GM15510 (cell line): ENCODE results near the gene GABRG3.

Experiments used
- POLR2A ChIP-seq: IDR thresholded peaks from 3 replicates; pipeline ENCODE4 v1.6.1; 2011; ENCODE audit warnings: borderline replicate concordance; ENCODE audit not compliant: insufficient read length; ENCODE audit errors: extremely low read depth

GABRG3 gene

GRCh38 chr15:27495963-27496459 is 525.0 kb downstream of the GABRG3 start:
- TF ChIP-seq POLR2A: no peak

- no peak for TF ChIP-seq POLR2A
Measured at GRCh38 chr15:27498700-27499099, 527.7 kb downstream of the GABRG3 start.

DNA sequence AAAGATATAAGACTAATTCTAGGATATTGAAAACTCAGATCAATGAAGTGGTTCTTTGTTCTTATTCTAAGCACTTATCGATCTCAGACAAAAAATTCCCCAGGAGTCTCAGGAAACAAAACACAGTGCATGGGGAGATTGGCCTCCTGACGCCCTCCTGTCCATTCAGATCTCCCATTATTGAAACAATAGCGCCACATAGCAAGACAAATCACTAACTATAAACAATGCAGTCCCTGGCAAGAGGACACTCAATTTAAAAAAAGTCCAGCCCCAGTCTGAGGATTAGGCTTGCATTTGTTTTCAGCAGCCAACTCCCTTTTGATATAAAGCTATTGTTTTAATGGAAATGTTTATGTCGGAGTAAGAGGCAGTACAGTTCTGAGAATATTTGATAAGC is 528.2 kb downstream of the GABRG3 start:
- no peak for TF ChIP-seq POLR2A

DNA sequence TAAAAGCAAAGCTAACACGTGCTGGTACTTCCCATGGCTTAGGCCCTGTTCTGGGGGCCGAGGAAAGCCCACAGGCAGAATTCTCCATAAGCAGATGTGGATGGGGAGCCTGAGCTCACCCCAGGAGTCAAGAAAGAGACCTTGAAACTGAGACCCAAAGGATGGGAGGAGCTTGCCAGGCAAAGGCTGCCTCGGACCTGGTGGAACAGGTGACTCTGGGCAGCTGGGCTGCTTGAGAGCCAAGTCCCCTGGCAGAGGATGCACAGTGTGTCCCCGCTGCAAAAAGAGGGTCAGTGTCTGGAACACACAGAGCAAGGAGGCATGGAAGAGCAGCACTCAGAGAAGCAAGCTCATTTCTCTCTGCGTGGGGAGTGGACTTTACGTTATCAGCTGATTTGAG is 528.7 kb downstream of the GABRG3 start:
- TF ChIP-seq POLR2A: no peak

GRCh38 chr15:27500206-27500605 is 529.2 kb downstream of the GABRG3 start:
- TF ChIP-seq POLR2A: no peak

- no peak for TF ChIP-seq POLR2A
Measured at GRCh38 chr15:27506752-27507151, 535.8 kb downstream of the GABRG3 start.

DNA sequence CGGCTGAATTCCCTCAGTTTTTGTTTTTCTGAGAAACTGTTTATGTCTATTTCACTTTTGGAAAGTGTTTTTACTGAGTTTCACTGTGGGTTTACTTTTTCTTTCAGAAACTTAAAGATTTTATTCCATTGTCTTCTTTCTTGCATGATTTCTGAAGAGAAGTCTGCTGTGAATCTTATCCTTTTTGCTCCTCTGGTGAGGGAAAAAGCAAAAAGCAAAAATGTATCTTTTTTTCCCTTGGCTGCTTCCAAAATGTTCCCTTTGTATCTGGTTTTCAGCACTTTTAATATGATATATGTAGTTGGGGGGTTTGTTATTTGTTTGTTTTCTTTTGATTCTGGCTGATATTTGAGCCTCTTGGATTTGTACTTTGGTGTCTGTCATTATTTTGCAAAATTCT is 538.0 kb downstream of the GABRG3 start:
- no peak for TF ChIP-seq POLR2A

DNA sequence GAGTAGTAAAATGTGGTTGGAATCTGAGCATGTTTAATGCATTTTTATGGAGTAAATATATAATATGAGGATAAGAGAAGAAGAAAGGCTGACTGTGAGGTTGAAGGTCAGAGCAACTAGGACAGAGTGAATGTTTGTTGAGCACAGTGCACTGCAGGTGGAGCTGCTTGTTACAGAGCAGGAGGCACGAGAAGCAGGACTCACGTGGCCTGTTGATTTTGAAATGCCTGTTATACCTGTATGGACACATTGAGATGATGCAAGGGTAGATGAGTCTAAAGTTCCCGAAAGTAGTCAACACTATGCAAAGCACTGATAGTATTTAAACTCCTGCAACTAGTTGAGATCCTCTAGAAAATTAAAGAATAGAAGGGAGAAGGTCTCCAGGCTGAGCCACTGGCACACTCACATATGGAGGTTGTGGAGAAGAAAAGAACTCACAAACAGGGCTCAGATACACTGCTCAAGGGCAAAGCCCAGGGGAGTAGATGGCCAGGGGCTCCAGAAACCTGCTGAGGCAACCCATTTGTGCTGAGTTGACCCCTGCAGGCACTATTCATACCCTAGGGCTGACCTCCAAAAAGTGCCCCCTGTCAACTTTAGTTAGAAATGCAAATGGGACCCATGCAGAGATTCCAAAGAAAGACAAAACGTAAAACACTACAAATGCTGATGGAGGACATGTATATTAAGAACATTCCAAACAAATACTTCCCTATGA is 541.5 kb downstream of the GABRG3 start:
- no peak for TF ChIP-seq POLR2A

- no peak for TF ChIP-seq POLR2A
Measured at GRCh38 chr15:27514526-27514925, 543.5 kb downstream of the GABRG3 start.

- TF ChIP-seq POLR2A: no peak
Measured at GRCh38 chr15:27527490-27528067, 556.6 kb downstream of the GABRG3 start.

DNA sequence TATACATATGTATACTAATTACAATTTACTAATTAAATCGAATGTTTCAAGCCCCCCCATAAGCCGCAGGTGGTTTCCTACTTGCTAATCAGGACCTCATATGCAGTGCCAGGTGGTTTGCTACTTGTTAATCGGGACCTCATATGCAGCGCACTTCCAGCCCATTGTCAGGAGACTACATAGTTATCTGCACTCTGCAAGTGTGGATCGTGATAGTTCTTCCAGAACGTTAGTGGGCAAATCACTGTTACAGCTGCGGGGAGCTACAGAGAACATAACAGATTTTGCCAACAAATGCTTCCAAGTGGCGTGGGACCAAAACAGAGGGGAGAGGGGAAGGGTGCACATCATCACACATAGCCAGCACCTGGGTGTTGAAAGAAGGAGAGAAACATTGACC is 558.4 kb downstream of the GABRG3 start:
- TF ChIP-seq POLR2A: no peak

GRCh38 chr15:27530994-27531393 is 560.0 kb downstream of the GABRG3 start:
- no peak for TF ChIP-seq POLR2A

DNA sequence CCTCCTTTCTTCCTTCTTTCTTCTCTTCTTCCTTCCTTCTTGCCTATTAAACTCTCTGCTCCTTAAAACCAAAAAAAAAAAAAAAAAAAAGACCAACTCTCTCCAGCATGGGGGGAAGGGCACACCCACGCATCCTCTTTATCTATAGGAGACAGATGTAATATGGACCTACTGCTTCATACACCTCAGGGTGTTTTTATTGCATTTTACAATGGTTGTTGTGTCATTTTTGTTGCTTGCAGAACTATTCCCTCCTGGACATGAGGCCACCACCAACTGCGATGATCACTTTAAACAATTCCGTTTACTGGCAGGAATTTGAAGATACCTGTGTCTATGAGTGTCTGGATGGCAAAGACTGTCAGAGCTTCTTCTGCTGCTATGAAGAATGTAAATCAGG is 561.4 kb downstream of the GABRG3 start:
- TF ChIP-seq POLR2A: no peak

DNA sequence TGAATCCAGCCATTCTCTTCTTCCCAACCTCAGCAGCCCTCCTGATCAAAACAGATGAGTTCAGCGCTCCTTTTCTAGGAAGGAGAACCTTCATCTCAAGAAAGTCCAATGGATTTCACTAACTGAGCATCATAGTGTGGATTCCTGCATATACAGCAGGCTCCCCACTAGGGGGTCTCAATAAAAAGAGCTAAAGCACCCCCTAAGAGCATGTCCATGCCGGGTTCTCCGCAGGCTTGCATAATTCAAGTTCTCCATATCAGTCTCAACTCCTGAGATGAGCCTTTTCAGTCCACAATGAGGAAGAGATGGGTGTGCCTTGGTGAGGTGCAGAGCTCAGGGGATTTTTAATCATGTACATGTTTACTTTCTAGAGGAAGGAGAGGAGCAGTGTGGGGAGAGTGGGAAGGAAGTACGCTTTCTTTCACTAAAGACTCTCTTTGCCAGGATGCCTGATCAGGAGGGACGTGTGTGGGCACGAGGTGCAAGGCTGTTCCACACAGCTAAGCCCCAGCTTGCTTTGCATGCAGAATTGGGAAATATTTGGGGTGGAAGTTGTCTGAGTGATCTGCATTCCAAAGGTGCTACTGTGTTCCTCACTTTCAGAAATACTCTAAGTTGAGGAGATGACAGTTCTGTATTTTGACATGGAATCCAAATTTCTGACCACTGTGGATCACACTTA is 564.6 kb downstream of the GABRG3 start:
- no peak for TF ChIP-seq POLR2A

GRCh38 chr15:27538325-27538724 is 567.3 kb downstream of the GABRG3 start:
- no peak for TF ChIP-seq POLR2A

DNA sequence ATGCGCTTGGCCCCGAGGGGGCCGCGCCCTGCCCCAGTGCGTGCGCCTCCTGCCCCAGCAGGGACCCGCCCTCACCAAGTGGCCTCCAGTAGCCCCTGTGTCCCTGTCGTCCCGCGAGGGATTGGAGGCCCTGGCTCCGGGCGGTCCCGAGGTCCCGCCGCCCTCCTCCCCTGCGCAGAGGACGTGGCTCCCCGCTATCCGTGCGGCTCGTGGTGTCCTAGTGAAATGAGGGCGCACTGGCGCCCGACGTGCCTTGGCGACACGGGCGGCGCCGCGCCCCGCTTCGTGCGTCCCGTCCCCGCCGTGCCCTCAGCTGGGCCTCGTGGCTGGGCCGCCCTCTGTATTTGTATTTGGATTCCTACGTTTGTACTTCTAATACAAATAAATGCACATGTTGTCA is 570.6 kb downstream of the GABRG3 start:
- no peak for TF ChIP-seq POLR2A
